HG03575 (cell line): ENCODE results near the gene METTL25B.

Experiments used
- ATAC-seq: cut with Tn5 transposase; IDR thresholded peaks from one replicate; pipeline ENCODE4 v1.9.1; 2021; ENCODE audit not compliant: unreplicated experiment, insufficient number of reproducible peaks, low FRiP score; ENCODE audit errors: extremely low read depth

METTL25B gene

DNA sequence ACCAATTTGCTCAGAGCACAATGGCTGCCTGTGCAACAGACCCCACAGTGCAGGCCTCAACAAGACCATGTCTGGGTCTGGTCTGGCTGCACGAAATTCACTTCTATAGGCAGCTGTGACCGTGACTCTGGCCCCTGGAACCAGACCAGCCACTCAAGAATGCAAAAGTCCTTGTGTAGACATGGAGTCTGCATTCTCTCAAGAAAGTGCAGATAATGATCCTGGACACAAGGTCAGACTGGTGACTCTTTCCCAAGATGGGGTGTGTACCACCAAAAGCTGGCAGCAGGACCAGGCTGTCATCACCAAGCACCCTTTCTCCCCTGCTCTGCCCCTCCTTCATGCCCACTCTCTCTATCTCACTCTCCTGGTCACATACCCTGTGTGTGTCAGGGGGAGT, 7.1 kb upstream of the METTL25B start:
- no peak for ATAC-seq

DNA sequence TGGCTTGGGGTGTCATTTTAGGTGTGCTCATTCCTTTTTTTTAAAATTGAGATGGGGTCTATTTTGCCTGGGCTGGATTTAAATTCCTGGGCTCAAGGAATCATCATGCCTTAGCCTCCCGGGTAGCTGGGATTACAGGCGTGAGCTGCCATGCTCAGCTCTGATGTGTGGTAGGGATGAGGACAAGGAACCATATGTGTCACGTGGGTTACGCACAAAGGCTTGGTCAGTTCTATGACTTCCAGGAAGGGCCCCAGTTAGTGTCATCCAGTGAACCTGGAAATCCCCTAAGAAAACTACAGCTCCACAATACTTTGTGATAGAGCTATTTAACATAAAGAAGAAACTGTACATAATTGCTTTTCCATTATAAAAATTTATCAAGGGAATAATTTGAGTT, 6.7 kb upstream of the METTL25B start:
- ATAC-seq: no peak

DNA sequence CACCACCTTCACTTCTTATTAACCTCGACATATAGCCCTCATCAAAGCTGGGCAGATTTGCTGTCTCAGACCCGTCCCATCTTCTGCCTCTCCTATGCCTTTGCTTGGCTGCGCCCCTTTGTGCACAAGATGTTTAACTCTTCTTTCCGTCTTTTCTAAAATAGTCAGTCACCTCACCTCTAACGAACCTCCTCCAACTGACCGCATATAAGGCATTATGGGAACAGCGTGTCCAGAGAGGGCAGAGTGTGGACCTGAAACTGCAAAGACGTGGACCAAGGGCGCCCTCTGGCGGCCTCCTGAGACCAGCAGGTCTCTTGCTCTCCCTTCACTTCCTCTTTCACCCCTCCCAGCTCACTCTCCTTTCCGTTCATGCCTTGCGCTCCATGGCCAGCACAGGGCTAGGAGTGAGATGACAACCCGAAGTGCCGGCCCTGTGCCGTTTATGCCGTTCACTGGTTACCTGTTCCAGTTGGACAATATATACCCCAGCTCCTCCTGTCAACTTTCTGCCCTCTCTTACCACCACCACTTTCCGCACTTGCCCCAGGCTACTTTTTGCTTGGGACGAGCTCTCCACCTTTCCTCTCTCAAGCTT, 2.5 kb upstream of the METTL25B start:
- no peak for ATAC-seq

DNA sequence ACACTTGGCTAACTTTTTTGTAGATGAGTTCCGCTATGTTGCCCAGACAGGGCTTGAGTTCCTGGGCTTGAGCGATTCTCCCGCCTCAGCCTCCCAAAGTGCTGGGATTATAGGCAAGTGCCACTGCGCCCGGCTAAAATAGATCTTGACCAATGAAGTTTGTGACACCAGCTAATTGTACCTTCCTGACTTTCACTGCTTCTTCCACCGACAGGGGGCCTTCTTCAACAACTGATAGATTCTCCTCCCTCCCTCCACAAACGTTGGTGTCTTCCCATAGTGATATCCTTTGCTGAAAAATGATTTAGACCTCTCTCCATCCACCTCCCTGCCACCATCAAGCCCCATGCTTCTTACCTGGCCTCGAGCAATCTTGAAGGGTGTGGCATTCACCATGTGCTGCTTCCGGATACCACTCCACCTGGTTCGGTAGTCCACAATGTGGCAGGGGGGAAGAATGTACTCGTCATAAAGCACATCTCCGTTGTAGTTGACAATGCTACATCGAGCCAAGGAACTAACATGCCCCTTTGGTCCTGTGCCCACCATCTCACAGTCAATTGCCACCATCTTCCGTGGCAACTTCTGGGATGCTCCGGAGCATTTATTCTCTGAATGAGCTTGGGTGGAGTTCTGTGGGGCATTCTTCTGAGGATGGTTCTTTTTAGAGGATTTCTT, 1.6 kb upstream of the METTL25B start:
- ATAC-seq: no peak

DNA sequence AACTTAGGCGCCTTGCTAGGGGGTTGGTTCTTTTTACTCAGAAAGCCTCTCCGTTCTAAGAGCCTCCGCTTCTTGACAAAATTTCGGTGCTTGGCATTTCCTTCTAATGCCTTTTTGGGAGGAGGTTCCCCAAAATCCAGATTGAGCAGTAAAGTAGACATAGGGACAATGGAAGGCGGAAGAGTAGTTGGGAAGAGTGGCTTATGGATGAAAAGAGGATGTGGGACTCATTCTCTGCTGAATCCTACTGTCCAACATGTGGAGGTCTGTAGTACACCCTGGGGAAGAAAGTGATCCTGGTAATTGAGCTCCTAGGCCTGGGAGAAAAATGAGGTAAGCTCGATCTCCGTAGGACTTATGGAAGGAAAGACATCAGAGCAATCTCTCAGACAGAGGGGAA, 777 bp upstream of the METTL25B start:
- ATAC-seq: no peak

DNA sequence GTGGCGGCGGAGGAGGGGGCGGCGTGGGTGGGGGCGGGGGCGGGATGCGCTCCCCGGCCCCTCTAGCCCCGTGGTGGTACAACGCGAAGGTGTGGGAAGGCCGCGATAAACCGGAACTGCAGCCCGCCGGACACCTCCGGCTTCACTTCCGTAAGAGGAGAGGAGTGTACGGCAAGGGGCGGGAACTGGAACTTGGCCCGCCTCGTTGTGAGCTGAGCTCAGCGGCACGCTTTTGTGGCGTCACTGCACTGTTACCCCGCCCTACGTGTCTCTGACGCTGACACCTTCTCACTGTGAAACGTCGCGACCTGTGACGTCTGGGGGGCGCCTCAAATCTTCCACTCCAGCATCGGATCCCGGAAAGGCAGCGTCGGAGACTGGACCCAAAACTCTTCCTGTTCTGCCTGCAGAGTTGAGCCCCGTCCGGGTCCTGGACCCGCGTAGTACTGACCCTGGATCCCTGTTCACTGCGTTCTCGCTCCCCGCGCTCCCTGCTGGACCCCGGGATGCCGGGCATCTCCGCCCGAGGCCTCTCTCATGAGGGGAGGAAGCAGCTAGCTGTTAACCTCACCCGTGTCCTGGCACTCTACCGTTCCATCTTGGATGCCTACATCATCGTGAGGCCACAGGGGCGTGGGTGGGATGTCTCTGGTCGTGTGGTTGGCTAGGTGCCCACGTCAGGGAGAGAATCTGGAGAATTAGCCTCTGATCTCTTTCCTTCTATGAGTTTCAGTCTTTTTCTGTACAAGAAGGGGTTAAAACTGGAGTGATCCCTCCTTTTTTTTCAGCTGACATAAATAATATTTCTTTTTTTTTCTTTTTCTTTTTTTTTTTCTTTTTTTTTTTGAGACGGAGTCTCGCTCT, 562 bp downstream of the METTL25B start, which contains the start of gene ISG20L2:
ISG20L2 (minus strand) TSS at position 168 of the 864 bp plus-strand sequence. CDS start 1,114 bp downstream, outside the sequence.
- ATAC-seq: no peak

DNA sequence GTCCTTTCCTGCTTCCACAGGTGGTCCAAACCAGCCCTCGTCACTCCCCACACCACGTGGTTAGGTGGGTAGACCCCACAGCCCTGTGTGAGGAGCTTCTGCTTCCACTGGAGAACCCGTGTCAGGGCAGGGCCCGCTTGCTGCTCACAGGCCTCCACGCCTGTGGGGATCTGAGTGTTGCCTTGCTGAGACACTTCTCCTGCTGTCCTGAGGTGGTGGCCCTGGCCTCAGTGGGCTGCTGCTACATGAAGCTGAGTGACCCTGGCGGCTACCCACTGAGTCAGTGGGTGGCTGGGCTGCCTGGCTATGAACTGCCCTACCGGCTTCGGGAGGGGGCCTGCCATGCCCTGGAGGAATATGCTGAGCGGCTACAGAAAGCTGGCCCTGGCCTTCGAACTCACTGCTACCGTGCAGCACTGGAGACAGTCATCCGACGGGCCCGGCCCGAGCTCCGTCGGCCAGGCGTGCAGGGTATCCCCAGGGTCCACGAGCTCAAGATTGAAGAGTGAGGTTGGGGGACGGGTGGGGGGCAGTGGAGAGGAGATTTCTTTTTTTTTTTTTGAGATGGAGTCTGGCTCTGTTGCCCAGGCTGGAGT, 5.8 kb downstream of the METTL25B start:
- ATAC-seq: no peak

DNA sequence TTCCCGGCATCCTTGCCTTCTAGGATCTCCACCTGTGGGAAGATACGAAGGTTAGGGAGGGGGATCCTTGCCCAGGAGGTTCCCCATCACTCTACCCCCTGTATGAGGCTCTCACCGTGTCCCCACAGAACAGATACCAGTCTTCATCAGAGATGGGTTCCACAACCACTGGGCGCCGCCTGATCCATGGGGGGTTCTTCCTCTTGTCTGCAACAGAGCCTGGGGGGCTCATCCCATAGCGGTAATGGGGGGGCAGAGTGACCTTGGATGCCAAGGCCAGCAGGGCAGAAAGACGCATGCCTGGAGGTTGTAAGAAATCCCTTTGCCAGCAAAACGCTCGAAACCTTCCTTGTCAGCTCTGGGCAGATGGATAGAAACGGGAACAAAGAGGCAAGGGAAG, 10.1 kb downstream of the METTL25B start:
- no peak for ATAC-seq

DNA sequence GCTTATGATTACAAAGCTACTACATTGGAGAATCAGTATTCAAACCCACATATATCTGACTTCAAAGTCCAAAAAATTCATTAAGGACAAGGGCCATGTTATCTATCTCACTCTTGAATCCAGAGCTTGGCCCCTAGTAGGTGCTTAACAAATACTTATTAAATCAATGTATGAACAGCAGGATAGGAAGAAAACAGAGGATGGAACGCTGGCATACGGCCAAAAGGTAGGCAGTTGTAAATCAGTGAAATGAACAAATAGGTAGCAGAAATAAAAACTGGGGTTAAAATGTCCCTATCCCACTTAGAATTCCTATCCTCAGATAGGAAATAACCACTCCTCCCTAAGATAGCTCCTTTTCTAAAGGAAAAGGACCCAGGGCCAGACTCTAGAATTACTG, 10.6 kb downstream of the METTL25B start:
- ATAC-seq: no peak

DNA sequence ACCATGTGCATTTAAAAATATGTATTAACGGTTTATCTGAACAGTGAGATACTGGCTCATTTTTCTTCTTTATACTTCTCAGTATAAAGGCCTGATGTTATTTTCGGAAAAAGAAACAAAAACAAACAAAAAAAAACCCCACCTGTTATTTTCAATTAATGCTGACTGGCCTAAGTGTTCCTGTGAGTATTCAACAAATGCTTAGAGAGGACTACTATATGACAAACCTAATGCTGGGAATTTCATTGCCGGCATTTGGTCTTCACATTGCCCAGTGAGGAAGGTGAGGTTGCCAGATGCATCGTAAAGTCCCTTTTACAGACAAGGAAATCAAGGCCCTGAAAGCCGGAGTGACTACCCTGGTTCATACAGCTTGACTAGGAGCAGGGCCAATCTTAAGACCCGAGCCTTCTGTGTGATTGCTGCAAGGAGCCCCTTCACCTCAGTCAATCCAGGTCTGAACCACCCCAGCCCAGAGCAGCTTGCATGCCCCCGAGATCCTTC, 12.0 kb downstream of the METTL25B start:
- no peak for ATAC-seq

DNA sequence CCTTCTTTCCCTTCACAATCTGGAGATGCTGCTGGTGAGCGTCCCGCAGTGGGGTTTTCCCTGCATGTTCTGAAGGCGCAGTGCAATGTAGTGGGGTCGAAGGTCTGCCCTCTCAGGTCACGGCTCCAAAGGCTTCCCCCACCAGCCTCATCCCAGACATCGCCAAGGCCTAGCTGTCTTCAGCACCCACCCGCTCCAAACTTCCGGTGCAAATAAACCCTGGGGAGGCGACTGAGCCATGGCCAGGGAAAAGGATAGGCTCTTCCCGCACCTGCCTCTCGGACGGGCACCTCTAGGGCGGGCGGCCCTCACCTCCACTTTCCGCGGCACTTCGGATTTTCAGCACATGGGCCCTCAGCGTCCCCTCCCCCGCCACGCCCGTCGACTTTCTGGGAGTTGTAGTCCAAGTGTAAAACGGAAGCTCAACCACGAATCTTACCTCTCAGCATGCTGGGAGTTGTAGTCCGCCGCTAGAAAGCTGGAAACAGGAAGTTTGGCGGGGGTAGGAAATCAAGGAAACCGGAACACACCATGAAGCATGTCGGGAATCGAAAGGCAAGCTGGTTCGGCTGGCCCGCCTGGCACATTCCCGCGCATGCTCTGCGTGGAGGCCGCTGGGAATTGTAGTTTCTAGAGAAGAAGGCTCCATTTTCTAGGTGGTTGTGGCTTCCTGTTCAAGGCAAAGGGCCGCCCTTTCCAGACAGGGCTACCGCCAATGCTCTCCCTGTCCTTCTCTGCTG, 12.6 kb downstream of the METTL25B start, which contains the start of gene MRPL24:
MRPL24 (minus strand) TSS at position 348 of the 740 bp plus-strand sequence. CDS start 2,384 bp downstream, outside the sequence.
- ATAC-seq: peak; percentile 71

DNA sequence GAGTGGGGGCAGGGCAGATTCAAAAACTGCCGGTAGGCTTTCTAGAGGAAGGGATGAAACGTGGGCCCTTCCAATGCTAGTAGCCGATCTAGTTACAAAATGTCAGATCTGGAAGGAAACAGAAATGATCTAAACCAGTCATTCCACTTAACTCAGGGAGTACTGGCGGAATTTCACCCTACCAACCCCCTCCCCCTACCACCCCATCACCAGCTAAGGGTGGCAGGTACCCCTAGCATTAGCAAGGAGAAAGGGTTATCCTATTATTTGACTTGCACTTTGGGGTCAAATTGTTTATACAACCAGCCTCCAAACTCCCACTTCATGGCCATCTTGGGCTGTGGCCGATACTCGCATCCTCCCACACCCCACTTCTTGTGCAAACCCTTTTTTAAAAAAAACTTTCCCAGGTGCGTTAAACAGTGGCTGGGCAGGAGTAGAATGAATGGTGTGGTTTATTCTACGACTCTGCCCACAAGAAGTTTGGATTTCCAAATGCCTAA, 13.3 kb downstream of the METTL25B start:
- ATAC-seq: no peak

DNA sequence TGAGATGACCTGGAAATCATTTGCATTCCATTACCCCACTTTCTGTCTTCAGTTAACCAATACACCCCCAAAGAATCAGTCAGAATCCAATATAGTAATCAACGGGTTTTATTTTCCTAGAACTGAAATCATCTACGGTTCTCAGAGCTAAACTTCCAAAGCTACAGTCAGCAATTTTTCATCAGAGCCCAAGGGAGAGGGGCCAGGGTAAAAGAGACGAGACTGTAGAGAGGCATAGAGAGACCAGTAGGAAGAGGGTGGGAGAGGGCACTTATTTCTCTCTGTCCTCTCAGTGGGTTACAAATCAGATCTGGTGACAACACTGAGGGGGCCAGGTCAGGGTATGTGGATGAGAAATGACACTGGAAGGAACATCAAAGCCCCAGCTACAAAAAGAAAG, 13.7 kb downstream of the METTL25B start:
- ATAC-seq: no peak

DNA sequence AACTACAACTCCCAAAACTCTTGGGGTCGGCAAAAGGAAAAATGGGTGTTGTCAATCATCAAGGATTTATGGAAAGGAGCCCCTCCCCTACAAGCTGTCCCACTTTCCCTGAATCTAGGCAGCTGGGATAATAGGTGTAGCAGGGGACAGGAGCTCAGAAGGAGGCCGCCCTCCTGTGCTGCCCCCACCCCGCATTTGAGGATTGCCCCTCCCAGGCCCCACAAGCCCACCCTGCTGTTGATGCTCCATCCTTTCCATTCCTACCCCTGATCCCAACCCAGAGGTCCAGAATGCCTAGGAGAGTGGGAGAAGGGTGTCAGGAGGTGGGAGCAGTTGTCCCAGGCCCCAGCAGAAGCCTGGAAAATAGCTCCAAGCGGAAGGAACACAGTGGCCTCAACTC, 14.5 kb downstream of the METTL25B start:
- ATAC-seq: no peak

DNA sequence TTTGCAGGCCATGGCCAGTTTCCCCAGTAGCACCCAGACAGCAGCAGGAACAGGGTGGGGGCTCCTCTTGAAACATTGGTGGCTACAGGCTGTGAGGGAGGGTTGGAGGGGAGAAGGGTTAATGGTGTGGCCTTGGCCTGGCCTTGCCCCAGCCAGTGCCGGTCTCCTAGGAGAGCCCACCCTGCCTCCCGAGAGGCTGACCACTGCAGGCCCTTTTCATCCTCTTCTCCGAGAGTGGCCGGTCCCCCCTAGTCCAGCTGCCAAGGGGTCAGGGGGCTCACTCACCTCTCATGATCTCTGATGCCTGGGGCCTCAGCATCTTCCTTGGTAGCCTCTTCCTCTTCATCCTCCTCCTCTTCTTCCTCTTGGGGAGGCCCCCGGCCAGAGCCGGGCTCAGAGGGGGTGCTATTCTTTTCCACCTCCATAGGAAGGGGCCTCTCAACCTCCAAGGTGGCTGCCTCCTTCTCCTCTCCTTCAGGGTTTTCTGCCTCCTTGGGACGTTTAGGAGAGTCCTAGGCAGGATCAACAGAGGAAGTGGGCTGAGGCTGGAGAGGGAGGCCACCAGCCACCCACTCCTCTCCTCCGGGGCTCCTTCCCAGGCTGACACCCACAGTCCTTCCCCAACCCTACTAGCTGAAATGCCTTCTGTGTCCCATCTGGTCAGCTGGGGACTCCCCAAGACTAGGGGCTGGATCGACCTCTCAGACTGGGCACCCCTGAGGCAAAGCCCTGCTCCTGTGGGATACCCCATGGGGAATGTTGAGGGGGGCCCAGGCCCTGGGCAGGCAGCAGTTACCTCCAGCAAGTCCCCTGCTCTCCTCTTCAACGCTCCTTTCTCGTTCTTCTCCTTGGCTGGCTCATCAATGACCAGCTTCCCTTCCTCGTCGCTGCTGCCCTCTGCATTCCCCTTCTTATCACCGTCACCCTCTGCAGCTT, 15.4 kb downstream of the METTL25B start:
- no peak for ATAC-seq

DNA sequence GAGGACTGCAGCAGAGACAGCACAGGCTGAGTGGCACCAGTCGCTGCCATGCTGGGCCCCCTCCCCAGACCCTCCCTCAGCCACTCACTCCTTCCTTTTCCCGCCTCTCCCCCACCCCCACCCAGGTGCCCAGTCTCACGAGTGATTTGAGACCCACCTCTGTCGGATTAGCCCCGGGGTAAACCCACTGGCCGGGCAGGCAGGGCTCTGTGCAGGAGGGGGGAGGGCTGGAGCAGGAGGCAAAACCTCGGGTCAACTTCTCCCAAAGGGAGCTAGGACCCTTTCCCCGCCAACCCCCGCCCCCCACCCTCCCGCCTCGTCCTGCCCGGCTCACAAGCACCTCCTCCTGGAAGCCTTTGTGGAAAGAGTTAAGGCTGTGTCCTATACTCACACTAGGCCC, 16.1 kb downstream of the METTL25B start:
- ATAC-seq: no peak

DNA sequence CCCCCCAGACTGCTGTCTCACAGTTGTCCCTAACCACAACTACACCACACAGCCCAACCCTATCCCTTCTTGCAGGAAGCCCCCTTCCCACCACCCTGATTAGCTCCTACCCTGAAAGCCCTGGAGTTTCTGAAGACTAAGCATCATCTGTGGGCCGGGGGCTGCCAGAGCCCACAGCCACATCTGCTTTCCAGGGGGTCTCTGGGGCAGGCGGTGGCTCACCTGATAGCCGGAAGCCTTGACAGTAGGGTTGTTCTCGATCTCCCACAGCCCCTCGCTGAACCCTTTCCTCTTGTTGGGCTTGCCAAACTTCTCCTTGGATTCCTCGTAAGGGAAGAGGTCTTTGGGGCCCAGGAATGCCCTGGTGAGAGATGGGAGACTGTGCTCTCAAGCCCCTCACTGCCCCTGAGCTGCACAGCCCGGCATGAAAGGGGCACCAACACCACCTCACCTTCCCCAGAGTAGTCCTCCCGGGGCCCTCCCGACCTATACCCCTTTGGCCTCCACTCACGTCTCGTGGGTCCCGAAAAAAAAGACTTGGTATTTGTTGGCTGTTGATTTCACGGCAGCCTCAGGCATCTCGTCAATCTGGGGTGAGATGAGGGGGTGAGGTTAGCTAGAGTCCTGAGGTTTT, 16.6 kb downstream of the METTL25B start:
- ATAC-seq: no peak
